HG03097 (cell line): ENCODE results near the gene FJX1.

Source experiments
- ATAC-seq: cut with Tn5 transposase; IDR thresholded peaks from one replicate; pipeline ENCODE4 v1.9.1; 2021; ENCODE audit not compliant: unreplicated experiment, low FRiP score

Gene FJX1

DNA sequence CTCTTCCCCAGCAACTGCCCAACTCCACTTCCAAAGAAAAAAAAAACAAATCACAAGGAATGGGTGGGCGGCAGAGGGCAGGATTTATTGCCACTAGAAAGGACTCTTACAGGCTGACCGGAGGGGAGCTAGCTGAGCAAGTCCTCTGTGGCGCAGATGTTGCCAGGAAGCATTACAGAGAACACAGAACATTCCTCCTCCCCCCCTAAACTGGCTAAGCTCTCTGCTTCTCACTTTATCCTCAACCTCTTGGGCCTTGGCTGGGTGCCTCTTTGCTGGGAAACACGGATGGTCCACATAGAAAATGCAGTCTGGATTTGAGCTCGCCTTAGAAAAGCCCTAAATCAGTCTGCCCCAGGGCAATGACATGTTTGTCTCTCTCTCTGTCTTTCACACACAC, 12.6 kb upstream of the FJX1 start:
- no peak for ATAC-seq

DNA sequence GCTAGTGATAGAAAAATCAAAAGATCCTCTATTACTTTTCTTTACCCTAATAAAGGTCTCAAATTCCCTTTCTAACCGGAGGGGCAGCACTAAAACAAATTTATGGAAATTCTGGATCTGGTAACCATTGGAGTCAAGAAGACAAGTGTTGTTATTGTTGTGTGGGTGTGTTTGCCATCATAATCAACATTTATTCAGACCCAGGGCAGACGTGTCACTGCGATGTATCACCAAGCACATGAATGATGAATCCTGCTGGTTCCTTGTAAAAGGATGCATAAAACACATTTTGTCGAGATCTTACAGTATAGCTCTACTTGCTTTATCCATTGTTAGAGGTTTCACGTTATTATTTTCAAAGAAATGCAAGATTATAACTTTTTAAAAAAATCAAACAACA, 12.1 kb upstream of the FJX1 start:
- no peak for ATAC-seq

DNA sequence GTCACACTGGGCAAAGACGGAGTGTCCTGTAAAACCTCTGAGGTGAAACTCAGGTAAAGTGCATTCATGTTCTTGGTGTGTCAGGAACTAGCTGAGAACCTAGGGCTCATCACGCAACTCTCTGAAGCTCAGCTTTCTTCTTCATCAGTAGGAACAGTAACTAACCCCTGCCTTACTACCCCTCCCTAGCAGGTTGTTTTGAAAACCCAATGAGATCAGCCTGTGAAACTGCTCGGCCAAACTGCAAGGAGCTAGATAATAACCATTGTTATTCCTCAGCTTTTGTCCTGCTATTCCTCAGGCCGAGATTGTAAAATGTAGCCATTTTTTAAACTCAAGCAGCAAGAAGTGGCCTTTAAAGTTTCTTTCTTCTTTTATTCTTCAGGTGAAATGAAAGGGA, 9.8 kb upstream of the FJX1 start:
- no peak for ATAC-seq

DNA sequence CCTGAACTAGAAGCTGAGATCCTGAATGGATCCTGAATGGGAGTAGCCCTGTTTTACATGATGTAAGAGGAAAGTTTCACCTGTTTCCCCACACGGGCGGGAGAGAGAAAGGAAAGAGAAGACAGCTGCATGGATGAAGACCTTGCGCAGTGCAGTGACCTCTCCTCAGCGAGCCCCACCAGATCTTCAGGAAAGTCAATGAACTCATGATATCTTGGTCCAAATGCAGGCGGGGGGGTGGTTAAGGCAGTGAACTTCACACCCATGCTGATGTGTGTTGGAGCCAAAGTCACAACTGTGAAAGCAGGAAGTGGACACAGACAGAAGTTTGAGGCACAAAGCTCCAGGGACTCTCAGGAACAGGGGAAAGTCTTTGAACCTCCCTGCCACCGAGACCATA, 8.6 kb upstream of the FJX1 start:
- no peak for ATAC-seq

DNA sequence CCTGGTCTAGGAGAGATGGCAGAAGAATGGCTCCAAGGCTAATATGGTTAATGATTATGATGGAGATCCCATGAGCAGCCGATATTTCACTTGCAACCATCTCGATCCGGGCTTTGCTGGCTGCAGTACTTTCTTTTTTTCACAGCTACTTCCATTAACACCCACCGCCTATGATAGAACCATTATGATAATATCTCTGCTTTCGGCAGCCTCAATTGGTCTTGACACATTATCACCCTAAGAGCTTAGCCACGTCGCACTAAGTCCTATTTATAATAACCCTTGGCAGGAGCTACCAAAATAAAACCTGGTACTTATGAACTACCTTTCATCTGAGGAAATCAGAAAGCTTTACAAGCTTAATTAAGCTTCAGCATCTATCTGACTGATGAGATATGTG, 7.6 kb upstream of the FJX1 start:
- no peak for ATAC-seq

DNA sequence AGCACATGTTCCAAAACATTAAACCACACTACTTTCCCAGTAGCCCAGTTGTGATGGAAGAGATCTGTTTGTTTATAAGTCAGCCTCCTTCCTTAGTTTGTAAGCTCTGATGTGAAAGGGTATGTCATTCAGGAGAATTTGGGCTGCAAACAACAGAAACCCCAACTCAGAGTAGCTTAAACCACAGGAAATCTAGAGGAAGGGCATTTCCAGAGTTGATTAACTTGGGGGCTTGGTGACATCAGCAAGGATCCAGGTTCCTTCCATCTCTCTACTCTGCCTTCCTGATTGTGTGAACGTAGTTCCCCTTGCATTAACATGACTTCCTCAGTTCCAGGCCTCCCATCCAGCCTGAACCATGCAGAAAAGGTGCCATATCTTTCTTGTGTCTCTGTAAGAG, 6.5 kb upstream of the FJX1 start:
- ATAC-seq, result peak; percentile 37

DNA sequence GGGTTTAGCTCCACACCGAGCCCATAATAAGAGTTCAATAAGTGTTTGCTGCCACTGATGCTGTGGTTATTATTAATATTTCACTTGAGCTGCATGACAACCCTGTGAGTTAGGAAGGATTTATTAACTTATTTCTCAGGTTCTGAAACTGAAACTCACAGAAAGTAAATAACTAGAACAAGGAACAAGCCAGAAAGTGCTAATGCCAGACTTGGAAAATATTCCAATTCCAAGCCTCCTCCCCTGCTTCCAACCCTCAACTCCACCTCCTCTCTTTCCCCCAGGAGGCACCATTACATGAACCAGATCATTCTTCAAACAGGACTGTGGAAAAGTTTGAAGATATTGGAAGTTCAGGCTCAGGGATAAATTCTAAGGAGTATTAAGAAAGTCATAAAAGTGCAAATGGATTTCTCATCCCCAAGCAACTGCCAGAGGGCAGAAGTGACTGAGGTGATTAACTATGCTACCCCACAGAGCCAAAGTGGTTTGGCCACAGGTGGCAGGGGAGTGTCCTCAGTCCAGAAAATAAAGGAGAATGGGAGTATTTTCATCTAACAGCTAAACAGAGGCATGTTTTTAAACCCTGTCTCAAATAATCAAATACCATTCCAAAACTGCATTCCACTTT, 3.2 kb upstream of the FJX1 start:
- ATAC-seq, result no peak

DNA sequence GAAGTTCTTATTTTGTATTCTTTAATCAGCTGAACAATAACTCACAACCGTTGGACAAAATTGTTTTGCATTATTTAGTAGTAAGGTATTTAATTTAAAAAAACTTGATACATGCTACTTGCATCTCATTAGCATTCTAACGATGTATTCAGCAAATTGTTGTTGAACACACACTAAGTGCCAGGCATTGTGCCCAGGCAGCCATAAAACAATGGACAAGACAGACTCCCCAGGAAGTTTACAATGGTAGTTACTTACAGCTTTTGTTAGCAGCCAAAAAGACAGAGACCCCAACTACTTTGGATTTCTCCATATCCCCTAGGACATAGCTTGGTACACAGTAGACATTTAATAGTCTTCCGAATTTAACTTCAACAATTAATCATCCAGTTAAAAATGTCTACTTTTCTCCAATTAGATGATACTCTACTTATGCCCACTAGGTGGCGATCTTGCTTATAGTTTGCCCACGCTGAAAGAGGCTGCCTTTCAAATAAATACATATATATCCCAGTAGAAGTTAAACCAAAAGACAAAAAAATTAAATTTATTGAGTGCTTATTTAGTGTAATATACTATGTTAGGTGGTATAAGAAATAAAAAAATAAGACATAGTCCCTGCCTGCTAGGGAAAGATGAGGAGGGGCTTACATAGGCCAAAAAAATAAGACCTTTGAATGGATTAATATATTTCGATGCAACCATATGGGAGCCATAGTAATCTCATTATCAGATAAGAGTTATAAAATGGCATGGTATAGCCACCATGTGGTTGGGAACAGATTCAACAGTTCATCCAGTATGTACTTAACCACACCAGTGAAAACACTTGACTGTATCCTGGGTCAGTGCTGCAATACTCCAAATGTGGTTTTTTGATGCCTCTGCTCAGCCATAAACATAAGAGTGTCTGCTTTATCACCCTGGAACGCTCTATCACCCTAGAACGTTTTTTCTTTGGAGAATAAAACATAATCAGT, 2.0 kb upstream of the FJX1 start:
- ATAC-seq, result no peak

DNA sequence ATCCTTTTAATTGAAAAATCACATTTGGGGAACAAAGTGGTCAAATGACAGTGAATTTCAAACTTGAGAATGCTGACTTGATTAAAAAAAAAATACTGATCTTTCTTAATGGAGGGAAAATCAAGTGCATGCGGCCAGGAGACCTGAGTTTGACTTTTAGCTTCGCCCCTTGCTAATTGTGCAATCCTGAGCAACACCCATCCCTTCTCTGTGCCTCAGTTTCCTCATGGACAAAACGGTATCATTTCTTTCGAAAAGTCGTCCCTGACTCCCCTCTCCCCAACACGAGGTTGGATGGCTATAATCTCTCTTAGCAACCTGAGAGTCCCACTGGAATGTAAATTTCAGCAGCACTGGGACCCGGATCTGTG, 959 bp upstream of the FJX1 start:
- no peak for ATAC-seq

DNA sequence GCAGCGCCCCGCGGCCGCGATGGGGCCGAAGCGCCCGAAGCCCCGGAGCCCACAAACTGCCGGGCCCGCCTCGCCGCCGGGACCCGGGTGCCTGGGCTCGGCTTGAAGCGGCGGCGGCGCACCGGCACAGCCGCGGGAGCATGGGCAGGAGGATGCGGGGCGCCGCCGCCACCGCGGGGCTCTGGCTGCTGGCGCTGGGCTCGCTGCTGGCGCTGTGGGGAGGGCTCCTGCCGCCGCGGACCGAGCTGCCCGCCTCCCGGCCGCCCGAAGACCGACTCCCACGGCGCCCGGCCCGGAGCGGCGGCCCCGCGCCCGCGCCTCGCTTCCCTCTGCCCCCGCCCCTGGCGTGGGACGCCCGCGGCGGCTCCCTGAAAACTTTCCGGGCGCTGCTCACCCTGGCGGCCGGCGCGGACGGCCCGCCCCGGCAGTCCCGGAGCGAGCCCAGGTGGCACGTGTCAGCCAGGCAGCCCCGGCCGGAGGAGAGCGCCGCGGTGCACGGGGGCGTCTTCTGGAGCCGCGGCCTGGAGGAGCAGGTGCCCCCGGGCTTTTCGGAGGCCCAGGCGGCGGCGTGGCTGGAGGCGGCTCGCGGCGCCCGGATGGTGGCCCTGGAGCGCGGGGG, 346 bp downstream of the FJX1 start:
- ATAC-seq, result peak; percentile 33

DNA sequence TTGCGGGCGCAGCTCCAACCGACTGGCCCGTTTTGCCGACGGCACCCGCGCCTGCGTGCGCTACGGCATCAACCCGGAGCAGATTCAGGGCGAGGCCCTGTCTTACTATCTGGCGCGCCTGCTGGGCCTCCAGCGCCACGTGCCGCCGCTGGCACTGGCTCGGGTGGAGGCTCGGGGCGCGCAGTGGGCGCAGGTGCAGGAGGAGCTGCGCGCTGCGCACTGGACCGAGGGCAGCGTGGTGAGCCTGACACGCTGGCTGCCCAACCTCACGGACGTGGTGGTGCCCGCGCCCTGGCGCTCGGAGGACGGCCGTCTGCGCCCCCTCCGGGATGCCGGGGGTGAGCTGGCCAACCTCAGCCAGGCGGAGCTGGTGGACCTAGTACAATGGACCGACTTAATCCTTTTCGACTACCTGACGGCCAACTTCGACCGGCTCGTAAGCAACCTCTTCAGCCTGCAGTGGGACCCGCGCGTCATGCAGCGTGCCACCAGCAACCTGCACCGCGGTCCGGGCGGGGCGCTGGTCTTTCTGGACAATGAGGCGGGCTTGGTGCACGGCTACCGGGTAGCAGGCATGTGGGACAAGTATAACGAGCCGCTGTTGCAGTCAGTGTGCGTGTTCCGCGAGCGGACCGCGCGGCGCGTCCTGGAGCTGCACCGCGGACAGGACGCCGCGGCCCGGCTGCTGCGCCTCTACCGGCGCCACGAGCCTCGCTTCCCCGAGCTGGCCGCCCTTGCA, 1.0 kb downstream of the FJX1 start:
- ATAC-seq, result peak; percentile 23

DNA sequence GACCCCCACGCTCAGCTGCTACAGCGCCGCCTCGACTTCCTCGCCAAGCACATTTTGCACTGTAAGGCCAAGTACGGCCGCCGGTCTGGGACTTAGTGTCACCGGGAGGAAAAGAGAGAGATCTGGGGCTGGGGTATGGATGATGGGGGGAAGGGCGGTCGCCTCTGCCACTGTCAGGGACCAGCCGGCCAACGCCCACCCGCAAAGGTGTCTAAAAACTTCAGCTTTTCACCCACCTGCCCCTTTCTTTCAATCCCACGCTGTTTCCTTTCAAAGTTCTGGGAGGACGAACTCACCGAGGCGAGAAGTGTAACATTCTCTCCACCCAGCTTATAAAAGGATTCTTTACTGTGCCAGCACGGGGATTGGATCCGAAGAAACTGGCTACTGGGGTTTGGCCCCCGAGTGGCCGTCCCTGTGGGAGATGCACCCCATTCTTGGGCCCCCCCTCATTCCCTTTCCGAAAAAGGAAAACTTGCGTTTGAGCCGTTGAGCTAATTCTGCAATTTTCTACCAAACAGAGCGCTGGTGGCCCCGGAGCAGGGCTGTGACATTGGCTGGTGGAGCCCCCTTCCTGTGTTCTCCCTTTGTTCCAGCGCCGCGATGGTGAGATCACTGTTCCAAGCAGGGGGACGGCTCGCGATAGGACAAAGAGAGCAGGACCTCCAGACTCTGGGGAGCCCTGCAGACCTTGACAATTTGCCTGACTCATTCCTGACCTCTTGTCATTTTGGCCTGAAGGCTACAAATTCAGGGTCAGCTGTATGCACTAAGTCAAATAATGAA, 1.8 kb downstream of the FJX1 start:
- ATAC-seq, result no peak

DNA sequence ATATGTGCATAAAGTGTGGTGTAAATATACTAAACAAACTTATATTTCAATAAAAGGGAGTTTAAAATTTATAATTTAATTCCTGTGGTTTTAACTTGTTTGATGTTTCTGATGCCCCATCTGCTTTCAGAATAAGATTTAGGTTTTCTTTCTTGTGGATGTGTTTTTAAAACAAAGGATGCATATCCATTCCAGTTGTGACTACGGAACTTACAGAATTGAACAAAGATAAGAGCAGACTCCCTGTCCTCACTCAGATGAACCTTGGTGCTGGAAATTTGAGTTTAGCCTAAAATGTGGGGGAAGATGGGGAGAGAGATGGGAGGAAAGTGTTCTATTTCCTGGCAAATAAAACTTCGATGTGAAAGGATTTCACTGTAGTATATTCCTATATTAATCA, 2.5 kb downstream of the FJX1 start:
- ATAC-seq, result no peak

DNA sequence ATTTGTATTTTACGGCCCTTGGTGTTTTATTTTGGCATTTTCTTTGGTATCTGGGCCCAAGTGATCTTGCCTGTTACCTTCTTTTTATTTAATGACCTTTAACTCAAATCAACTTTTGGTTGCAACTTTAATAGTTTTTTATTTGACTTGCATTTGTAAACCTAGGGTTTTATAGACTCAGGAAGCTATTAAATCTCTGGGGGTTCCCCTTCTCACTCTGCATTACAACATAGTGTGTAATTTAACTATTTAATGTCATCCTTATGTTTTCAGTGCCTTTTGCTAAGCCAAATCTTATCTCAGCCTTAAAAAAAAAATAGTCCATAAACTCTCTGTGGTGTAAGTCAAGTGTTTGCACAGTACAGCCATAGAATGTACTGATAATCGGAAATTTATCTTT, 3.4 kb downstream of the FJX1 start:
- ATAC-seq, result no peak

DNA sequence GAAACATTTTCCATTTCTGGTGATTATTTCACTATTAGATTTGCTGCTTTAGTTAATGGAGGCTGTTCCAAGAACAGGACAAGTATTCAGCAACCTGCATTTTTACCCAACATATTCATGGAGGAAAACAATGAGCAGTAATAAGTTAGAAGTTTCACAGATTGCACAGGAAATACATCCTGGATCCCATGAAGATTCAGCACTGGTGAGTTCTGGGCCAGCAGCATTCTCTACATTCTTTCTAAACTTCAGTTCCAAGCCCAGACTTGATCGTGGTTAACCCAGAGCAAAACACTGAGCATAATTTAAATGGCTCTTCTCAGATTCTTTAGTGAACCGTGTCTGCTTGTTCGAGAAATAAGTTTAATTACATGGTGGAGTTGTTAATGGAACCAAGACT, 3.8 kb downstream of the FJX1 start:
- no peak for ATAC-seq

DNA sequence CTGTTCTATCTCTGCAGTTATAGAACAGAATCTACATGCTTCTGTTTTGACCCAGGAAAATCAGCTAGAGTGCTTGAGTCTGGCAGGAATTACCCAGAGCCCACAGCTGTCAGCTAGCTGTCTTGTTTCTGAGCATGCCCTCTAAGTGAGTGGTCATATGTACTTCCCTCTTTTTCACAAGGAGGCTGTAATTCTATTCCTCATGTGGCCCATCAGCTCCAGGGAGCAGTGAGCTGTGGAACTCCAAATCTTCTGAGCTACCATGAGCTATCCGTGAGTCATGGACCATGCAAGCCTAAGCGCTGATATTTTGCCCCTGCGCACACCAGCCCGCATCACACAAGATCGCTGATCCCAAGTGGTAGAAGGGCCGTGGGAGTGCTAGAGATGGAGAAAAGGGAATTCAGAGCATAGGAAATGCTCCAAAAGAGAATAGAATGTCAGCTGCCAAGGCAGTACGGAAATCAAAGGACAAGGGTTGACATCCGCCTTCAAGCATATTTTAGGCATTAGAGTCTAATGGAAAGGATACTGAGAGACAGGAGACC, 5.4 kb downstream of the FJX1 start:
- no peak for ATAC-seq

DNA sequence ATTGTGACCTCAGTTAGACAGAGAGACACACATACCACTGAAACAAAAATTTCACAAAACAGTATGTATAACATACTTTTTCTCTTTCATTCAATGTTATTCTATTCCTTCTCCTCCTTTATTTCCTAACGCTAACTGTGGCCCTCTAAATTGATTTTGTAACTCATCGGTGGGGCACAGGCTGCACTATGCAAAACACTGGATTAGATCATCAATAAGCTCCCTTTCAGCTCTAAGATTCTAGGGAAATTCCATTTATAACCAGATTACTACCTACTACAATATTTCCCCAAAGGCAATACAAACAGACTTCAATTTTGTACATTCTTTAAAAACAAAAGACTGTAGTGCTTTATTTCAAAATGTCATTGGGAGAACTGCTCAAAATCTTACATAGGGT, 6.1 kb downstream of the FJX1 start:
- no peak for ATAC-seq

DNA sequence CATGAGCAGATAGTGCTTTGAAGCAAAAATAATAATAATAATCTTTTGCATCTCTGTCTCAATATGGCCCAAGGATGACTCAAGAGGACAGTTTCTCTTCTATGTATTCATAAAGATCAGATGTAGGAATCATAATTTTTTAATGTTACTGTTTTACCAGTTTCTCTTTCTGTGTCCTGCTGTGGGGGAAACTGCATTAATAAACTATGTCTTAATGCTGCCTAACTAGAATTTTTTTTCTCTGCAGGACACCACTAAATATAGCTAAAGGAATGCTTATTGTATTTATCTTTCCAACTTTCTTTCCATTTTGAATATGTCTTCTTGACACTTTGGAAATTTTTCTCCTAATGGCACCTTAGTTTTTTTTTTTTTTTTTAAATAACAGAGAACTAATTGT, 6.5 kb downstream of the FJX1 start:
- ATAC-seq, result no peak

DNA sequence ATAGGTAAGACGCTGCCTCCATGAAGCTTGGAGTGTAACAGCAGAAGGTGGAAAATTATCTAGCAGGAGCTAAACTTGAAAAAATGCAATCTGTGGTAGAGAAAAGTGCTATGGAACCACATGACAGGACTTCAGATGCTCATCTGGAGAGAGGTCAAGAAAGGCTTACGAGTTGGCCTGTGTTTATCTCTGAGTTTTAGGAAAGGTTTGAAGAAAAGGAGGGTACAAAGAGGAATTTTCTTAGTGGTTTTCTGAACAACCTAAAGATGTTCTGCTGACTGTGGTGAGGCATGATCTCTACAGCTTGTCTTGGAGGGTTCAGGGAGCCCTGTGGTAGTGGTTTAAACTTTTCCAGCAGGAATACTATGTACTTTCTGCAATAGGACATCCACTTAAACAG, 8.2 kb downstream of the FJX1 start:
- ATAC-seq, result no peak

DNA sequence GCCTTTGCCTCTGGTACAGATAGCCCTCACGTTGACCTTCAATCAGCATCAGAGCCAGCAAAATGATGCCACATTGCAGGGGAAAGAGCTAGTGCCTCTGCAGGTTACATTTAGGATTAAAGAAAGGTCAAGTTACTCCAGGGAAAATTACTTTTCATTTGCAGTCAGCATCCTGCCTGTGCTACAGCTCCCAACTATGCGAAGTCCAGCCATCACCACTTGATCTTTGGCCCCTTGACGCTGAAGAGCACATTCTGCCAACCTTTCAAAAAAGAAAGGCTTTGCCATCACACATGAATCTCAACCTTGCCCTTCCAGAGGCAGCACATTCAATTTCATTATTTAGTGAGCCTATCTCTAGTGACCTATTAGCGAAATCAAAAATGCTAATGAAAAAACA, 11.3 kb downstream of the FJX1 start:
- ATAC-seq, result no peak
